ENCODE results near the gene CPSF4. TPM values are rescaled to one million over a fixed set of nuclear protein-coding genes. Genes with fewer than 3 reads are reported as not detected.
"Not testable (repeated sequence)": the region's sequence is repeated elsewhere in the genome, so short reads cannot be mapped to it uniquely, and the experiment has no call there.

CPSF4 gene
- polyA plus RNA-seq, 3 donors: 11.6 to 56.3 (median 12.3) TPM

DNA sequence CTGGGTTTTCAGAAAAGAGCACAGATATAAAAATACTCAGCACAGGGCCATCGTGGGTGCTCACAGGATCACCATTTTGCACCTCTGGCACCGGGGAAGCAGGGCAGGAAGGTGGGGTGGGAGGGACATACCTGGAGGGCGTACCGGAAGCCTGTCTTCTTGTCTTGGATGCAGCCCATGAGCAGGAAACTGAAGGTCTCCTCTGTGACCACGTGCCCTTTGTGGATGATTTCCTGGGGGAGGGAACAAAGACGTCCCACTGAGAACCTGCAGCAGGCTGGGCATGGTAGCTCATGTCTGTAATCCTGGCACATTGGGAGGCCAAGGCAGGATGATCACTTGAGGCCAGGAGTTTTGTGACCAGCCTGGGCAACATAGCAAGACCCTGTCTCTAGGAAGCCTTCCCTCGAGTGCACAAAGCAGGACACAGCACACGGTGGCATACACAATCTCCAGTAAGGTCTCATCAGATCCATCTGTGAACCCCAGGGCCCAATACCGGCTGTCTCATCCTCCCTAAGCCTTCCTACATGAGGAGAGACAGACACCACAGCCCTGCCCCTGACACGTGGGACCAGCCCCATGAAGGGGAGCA lies 9.7 kb upstream of the CPSF4 start:
- no peak overlapping the region for H3K9ac ChIP-seq (ENCODE audit: insufficient read depth, low read length, poor library complexity, severe bottlenecking)
- no peak overlapping the region for H3K27ac ChIP-seq (ENCODE audit: low read depth in 1 of 2, low read length in 2 of 2)
- peaks cover 64 to 77% of the 10 kb centered on the region in 2 donors for H3K36me3 Mint-ChIP-seq
- H3K4me3 Mint-ChIP-seq: no peak overlapping the region
- H3K4me3 ChIP-seq (replicated peaks in 1 of 3; ENCODE audit: low read depth in 2 of 3, low read length in 3 of 3): no peak overlapping the region
- no peaks in the 10 kb centered on the region for H3K4me1 Mint-ChIP-seq
- intact Hi-C loops (cut with micrococcal nuclease): no loop called here
- H3K36me3 ChIP-seq (replicated peaks in 1 of 2; ENCODE audit: control insufficient read depth in 1 of 2, insufficient read depth in 2 of 2, low read length in 2 of 2): peaks cover 64 to 73% of the 10 kb centered on the region in 2 donors
- H3K9me3 Mint-ChIP-seq: peaks cover 0 to 2% (median 0%) of the 10 kb centered on the region in 7 donors
- TF ChIP-seq, protein P1, sequence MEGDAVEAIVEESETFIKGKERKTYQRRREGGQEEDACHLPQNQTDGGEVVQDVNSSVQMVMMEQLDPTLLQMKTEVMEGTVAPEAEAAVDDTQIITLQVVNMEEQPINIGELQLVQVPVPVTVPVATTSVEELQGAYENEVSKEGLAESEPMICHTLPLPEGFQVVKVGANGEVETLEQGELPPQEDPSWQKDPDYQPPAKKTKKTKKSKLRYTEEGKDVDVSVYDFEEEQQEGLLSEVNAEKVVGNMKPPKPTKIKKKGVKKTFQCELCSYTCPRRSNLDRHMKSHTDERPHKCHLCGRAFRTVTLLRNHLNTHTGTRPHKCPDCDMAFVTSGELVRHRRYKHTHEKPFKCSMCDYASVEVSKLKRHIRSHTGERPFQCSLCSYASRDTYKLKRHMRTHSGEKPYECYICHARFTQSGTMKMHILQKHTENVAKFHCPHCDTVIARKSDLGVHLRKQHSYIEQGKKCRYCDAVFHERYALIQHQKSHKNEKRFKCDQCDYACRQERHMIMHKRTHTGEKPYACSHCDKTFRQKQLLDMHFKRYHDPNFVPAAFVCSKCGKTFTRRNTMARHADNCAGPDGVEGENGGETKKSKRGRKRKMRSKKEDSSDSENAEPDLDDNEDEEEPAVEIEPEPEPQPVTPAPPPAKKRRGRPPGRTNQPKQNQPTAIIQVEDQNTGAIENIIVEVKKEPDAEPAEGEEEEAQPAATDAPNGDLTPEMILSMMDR (IDR thresholded peaks at IDR 0.05): no peak
- H2AFZ ChIP-seq (ENCODE audit: insufficient read depth, low read depth, low read length, poor library complexity, severe bottlenecking): no peak overlapping the region
- no peak overlapping the region for H3K27ac Mint-ChIP-seq
- no peaks in the 10 kb centered on the region for H4K20me1 ChIP-seq (ENCODE audit: insufficient read depth, low read length)
- H3K27me3 ChIP-seq (ENCODE audit: control insufficient read depth in 2 of 2, insufficient read depth in 2 of 2, low read length in 2 of 2): no peaks in the 10 kb centered on the region
- H3K79me2 ChIP-seq (ENCODE audit: insufficient read depth, low read length): no peaks in the 10 kb centered on the region
- H3K27me3 Mint-ChIP-seq (ENCODE audit: low read depth in 3 of 3): no peaks in the 10 kb centered on the region
- H3K4me2 ChIP-seq (replicated peaks; ENCODE audit: extremely low read depth, low read length, poor library complexity, severe bottlenecking): no peak overlapping the region
- 88% methylated on average over 8 of the region's 10 CpGs for WGBS (ENCODE audit: insufficient coverage)
- H3K9me3 ChIP-seq (replicated peaks in 1 of 2; ENCODE audit: control insufficient read depth in 1 of 2, insufficient read depth in 1 of 2, low read length in 2 of 2): no peaks in the 10 kb centered on the region
- no peak for DNase-seq
- no peaks in the 10 kb centered on the region for H3K4me1 ChIP-seq (ENCODE audit: control insufficient read depth in 1 of 2, insufficient read depth in 2 of 2, low read length in 2 of 2)

DNA sequence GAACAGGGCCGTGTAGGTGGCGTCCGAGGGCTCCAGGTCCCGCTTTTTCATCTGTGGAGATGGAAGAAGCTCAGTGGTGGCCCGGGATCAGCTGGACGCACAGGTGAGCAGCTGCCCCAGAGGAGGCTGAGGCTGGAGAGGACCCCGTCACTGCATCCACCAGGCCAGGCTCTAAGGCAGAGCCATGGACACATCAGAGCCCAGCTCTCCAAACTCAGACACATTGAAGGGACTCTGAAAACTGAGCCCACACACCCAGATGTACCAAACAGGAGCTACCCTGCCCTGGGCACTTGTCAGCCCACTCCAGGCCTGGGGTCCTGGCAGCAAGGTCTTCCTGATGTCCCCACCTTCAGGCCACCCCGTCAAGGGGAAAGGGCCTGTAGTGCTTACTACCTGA lies 9.0 kb upstream of the CPSF4 start:
- Histone ChIP-seq H3K4me3 (replicated peaks in 1 of 3; ENCODE audit: low read depth in 2 of 3, low read length in 3 of 3) (no peak overlapping the region), H2AFZ (ENCODE audit: insufficient read depth, low read depth, low read length, poor library complexity, severe bottlenecking) (no peak overlapping the region), H3K36me3 (replicated peaks in 1 of 2; ENCODE audit: control insufficient read depth in 1 of 2, insufficient read depth in 2 of 2, low read length in 2 of 2) (peaks cover 64 to 73% of the 10 kb centered on the region in 2 donors), H3K9me3 (replicated peaks in 1 of 2; ENCODE audit: control insufficient read depth in 1 of 2, insufficient read depth in 1 of 2, low read length in 2 of 2) (no peaks in the 10 kb centered on the region), H3K79me2 (ENCODE audit: insufficient read depth, low read length) (no peaks in the 10 kb centered on the region), H3K9ac (ENCODE audit: insufficient read depth, low read length, poor library complexity, severe bottlenecking) (no peak overlapping the region), H3K4me2 (replicated peaks; ENCODE audit: extremely low read depth, low read length, poor library complexity, severe bottlenecking) (no peak overlapping the region), H3K27me3 (ENCODE audit: control insufficient read depth in 2 of 2, insufficient read depth in 2 of 2, low read length in 2 of 2) (no peaks in the 10 kb centered on the region), H3K27ac (ENCODE audit: low read depth in 1 of 2, low read length in 2 of 2) (no peak overlapping the region), H3K4me1 (ENCODE audit: control insufficient read depth in 1 of 2, insufficient read depth in 2 of 2, low read length in 2 of 2) (no peaks in the 10 kb centered on the region), H4K20me1 (ENCODE audit: insufficient read depth, low read length) (no peaks in the 10 kb centered on the region)
- WGBS (ENCODE audit: insufficient coverage): 97% methylated on average over 8 of the region's 8 CpGs
- Mint-ChIP-seq H3K27ac (no peak overlapping the region), H3K4me3 (no peak overlapping the region), H3K9me3 (peaks cover 0 to 2% (median 0%) of the 10 kb centered on the region in 7 donors), H3K36me3 (peaks cover 62 to 77% of the 10 kb centered on the region in 2 donors), H3K4me1 (no peaks in the 10 kb centered on the region), H3K27me3 (ENCODE audit: low read depth in 3 of 3) (no peaks in the 10 kb centered on the region)
- TF ChIP-seq, protein P1 (IDR thresholded peaks at IDR 0.05): no peak
- intact Hi-C loops (cut with micrococcal nuclease): no loop called here
- DNase-seq: no peak

DNA sequence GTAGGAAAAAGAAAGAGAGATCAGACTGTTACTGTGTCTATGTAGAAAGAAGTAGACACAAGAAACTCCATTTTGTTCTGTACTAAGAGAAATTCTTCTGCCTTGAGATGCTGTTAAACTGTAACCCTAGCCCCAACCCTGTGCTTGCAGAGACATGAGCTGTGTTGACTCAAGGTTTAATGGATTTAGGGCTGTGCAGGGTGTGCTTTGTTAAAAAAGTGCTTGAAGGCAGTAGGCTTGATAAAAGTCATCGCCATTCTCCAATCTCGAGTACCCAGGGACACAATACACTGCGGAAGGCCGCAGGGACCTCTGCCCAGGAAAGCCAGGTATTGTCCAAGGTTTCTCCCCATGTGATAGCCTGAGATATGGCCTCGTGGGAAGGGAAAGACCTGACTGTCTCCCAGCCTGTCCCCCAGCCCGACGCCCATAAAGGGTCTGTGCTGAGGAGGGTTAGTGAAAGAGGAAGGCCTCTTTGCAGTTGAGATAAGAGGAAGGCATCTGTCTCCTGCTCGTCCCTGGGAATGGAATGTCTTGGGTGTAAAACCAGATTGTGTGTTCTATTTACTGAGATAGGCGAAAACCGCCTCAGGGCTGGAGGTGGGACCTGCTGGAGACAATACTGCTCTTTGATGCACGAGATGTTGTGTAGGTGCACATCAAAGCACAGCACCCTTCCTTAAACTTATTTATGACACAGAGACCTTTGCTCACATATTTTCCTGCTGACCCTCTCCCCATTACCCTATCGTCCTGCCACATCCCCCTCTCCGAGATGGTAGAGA lies 6.8 kb upstream of the CPSF4 start:
- H3K4me1 ChIP-seq (ENCODE audit: control insufficient read depth in 1 of 2, insufficient read depth in 2 of 2, low read length in 2 of 2); H3K9me3 Mint-ChIP-seq; intact Hi-C loops (cut with micrococcal nuclease); H3K27me3 Mint-ChIP-seq (ENCODE audit: low read depth in 3 of 3); H3K79me2 ChIP-seq (ENCODE audit: insufficient read depth, low read length); H4K20me1 ChIP-seq (ENCODE audit: insufficient read depth, low read length); H3K4me1 Mint-ChIP-seq; H3K27me3 ChIP-seq (ENCODE audit: control insufficient read depth in 2 of 2, insufficient read depth in 2 of 2, low read length in 2 of 2); H3K9ac ChIP-seq (ENCODE audit: insufficient read depth, low read length, poor library complexity, severe bottlenecking); H3K9me3 ChIP-seq (replicated peaks in 1 of 2; ENCODE audit: control insufficient read depth in 1 of 2, insufficient read depth in 1 of 2, low read length in 2 of 2); H3K4me3 Mint-ChIP-seq; DNase-seq; H3K4me2 ChIP-seq (replicated peaks; ENCODE audit: extremely low read depth, low read length, poor library complexity, severe bottlenecking); H3K27ac ChIP-seq (ENCODE audit: low read depth in 1 of 2, low read length in 2 of 2); H3K4me3 ChIP-seq (replicated peaks in 1 of 3; ENCODE audit: low read depth in 2 of 3, low read length in 3 of 3); H2AFZ ChIP-seq (ENCODE audit: insufficient read depth, low read depth, low read length, poor library complexity, severe bottlenecking): not testable (repeated sequence)
- H3K36me3 Mint-ChIP-seq: peaks cover 55 to 66% of the 10 kb centered on the region in 2 donors
- 95% methylated on average over 7 of the region's 13 CpGs for WGBS (ENCODE audit: insufficient coverage)
- H3K27ac Mint-ChIP-seq: peak overlapping the region in 1 of 7 donors; percentile 32
- peaks cover 59 to 66% of the 10 kb centered on the region in 2 donors for H3K36me3 ChIP-seq (replicated peaks in 1 of 2; ENCODE audit: control insufficient read depth in 1 of 2, insufficient read depth in 2 of 2, low read length in 2 of 2)
